ENCODE measurements around the gene NOP16.

DNA sequence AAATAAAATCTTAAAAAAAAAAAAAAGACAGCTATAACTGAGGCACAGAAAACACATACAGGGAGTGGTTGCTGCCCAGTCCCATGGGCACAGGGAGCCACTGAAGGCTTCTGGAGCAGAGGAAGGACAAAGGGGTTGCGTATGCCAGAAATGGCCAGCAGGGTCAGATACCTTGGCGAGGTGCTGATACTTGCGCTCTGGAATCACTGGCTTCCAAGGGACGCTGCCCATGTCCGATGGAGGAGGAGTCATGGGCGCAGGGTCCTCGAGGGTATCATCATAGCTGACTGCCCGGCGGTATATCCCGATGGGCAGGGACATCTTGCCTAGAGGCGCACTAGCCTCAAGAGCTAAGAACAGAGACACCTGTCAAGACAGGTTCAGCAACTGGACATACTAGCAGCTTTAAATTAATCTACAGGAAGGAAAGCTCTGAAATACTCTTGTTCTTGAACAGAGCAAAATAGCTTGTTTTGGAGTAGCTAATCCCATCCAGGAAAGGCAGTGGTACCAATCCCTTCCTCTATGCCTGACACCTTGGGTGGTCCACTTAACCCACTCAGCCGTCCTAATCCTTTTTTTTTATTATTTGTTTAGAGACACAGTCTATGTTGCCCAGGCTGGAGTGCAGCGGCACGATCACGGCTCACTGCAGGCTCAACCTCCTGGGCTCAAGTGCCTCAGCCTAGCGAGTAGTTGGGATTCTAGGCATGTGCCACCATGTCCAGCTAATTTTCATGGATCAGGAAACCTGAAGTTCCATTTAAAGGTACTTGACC, 32.8 kb downstream of the NOP16 start:
- TF ChIP-seq CTCF (tag by site-specific recombination; IDR thresholded peaks at IDR 0.05) (no peak), ZFHX2 (tag by site-specific recombination; conservative IDR thresholded peaks at IDR 0.05) (no peak), ZEB2 (tag by site-specific recombination; IDR thresholded peaks at IDR 0.05) (no peak), ELK4 (IDR thresholded peaks at IDR 0.05; ENCODE audit: borderline replicate concordance, low read depth, low read length) (no peak), TCF7L2 (IDR thresholded peaks at IDR 0.05; ENCODE audit: borderline replicate concordance, low read depth, low read length) (no peak)
- TF ChIP-seq, protein P1, sequence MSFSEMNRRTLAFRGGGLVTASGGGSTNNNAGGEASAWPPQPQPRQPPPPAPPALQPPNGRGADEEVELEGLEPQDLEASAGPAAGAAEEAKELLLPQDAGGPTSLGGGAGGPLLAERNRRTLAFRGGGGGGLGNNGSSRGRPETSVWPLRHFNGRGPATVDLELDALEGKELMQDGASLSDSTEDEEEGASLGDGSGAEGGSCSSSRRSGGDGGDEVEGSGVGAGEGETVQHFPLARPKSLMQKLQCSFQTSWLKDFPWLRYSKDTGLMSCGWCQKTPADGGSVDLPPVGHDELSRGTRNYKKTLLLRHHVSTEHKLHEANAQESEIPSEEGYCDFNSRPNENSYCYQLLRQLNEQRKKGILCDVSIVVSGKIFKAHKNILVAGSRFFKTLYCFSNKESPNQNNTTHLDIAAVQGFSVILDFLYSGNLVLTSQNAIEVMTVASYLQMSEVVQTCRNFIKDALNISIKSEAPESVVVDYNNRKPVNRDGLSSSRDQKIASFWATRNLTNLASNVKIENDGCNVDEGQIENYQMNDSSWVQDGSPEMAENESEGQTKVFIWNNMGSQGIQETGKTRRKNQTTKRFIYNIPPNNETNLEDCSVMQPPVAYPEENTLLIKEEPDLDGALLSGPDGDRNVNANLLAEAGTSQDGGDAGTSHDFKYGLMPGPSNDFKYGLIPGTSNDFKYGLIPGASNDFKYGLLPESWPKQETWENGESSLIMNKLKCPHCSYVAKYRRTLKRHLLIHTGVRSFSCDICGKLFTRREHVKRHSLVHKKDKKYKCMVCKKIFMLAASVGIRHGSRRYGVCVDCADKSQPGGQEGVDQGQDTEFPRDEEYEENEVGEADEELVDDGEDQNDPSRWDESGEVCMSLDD (tag by site-specific recombination; IDR thresholded peaks at IDR 0.05): no peak
- TF ChIP-seq, protein P2, sequence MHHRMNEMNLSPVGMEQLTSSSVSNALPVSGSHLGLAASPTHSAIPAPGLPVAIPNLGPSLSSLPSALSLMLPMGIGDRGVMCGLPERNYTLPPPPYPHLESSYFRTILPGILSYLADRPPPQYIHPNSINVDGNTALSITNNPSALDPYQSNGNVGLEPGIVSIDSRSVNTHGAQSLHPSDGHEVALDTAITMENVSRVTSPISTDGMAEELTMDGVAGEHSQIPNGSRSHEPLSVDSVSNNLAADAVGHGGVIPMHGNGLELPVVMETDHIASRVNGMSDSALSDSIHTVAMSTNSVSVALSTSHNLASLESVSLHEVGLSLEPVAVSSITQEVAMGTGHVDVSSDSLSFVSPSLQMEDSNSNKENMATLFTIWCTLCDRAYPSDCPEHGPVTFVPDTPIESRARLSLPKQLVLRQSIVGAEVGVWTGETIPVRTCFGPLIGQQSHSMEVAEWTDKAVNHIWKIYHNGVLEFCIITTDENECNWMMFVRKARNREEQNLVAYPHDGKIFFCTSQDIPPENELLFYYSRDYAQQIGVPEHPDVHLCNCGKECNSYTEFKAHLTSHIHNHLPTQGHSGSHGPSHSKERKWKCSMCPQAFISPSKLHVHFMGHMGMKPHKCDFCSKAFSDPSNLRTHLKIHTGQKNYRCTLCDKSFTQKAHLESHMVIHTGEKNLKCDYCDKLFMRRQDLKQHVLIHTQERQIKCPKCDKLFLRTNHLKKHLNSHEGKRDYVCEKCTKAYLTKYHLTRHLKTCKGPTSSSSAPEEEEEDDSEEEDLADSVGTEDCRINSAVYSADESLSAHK (tag by site-specific recombination; IDR thresholded peaks at IDR 0.05): no peak
- TF ChIP-seq, protein P3, sequence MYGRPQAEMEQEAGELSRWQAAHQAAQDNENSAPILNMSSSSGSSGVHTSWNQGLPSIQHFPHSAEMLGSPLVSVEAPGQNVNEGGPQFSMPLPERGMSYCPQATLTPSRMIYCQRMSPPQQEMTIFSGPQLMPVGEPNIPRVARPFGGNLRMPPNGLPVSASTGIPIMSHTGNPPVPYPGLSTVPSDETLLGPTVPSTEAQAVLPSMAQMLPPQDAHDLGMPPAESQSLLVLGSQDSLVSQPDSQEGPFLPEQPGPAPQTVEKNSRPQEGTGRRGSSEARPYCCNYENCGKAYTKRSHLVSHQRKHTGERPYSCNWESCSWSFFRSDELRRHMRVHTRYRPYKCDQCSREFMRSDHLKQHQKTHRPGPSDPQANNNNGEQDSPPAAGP (tag by site-specific recombination; IDR thresholded peaks at IDR 0.05): no peak

Measured in HEK293 (cell line).